GM18505 (cell line): ENCODE results near the gene RWDD1.
A peak's percentile ranks its signal among the peaks of the same experiment; 100 is the strongest.

Source experiments
- ATAC-seq: cut with Tn5 transposase; IDR thresholded peaks from one replicate; pipeline ENCODE4 v1.9.1; 2021; ENCODE audit not compliant: unreplicated experiment
- POLR2A ChIP-seq: IDR thresholded peaks from 4 replicates; pipeline ENCODE4 v1.6.1; 2011; ENCODE audit warnings: borderline replicate concordance; ENCODE audit not compliant: insufficient read depth, insufficient read length; ENCODE audit errors: extremely low read depth

Gene RWDD1, protein sequence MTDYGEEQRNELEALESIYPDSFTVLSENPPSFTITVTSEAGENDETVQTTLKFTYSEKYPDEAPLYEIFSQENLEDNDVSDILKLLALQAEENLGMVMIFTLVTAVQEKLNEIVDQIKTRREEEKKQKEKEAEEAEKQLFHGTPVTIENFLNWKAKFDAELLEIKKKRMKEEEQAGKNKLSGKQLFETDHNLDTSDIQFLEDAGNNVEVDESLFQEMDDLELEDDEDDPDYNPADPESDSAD

DNA sequence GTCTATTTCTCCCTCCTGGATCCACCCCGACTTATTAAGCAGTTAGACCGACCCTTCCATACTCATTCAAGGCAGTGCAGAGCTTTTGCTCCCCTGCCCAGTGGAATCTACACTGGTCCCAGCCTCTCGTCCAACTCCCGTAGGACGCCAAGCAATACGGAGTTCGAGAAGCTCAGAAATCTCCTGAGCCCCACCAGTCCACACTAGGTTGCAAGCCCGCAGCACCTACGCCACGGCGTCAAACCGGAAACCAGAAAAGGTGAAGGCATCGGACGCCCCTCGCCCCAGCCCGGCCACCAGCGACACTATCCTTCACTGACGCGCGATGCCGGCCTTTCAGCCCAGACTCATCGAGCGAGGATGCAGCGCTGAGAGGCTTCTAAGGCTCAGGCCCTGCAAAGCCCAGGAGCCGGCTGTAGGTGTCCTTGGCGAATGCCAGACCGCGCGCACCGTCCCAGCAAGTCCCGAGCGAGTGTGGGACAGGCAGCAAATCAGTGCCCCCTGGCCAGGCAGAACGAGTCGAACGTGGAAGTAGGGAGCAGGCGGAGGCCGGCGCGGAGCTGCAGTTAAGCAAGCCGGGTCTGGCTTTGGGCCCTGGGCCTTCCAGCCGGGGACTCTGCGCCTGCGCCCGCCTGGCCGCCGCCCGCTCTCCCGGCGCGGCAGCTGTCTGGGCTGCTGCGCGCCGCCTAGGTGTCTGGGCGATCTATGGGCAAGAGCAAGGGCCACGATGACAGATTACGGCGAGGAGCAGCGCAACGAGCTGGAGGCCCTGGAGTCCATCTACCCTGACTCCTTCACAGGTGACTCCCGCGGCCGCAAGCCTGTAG is at the start of gene RWDD1:
RWDD1 (plus strand) TSS at position 649 of the 827 bp plus-strand sequence; CDS start at position 728, 79 bp downstream.
- TF ChIP-seq POLR2A = peak; percentile 90
- ATAC-seq = peak; percentile 96

GRCh38 chr6:116522896-116523295 is 48.4 kb upstream of the RWDD1 start:
- TF ChIP-seq POLR2A = no peak
- no peak for ATAC-seq

GRCh38 chr6:116524236-116524635 is 47.1 kb upstream of the RWDD1 start:
- no peak for TF ChIP-seq POLR2A
- ATAC-seq = no peak

GRCh38 chr6:116528133-116528532 is 43.2 kb upstream of the RWDD1 start:
- TF ChIP-seq POLR2A = no peak
- no peak for ATAC-seq

DNA sequence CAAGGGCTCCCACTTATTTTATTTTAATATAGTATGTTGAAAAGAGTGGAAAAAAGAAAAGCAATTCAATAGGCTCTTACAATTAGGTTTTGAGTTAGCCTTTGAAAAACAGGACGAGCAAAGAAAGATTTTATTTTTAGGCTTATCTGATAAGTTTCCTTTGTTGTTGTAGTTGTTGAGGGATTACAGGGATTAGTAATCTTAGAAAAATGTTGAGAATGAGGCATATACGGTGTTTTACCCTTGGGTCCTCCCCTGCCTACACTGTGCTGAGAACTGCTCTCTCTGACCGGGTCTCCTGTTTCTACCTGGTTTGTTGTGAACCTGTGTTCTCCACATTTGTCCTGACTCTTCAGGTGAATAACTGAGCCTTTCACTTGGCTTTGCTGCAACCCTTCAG is 42.5 kb upstream of the RWDD1 start:
- no peak for ATAC-seq
- TF ChIP-seq POLR2A = no peak

DNA sequence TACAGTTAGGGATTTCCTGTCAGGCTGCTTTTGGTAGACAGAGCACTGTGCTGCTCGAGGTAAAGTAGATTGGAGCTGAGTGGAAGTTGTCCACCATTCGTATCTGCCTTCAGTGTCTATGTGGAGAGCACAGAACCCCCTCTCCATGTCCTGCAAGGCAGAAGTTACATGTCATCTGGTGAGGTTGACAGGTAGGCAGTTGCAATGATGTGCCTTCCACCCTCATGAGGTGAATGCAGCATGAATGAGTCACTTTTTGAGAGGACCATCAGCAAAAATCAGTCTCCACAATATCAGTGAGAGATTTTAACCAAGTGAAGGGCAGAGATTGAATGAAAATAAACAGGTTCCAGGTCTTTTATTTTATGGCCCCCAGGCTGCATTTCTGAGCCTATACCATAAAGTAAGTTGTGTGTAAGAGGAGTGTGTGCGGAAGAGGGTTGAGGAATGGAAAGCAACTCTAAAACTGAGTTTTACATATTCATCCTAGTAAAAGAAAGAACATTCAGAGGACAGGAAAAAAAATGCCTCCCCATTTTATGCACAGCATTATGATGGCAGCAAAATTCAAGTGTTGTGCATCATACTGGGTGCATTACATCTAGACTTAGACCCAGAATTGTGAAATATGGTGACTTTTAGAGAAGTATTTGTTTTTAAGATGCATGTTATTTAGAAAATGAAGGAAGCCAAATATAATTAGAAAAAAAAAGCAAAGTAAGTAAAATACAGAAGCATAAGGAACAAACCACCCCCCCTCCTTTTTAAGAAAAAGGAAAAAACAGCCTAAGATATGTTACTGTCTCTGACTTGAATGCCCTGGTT is 41.6 kb upstream of the RWDD1 start:
- ATAC-seq = no peak
- TF ChIP-seq POLR2A = no peak

GRCh38 chr6:116530436-116530835 is 40.9 kb upstream of the RWDD1 start:
- TF ChIP-seq POLR2A = no peak
- ATAC-seq = no peak

DNA sequence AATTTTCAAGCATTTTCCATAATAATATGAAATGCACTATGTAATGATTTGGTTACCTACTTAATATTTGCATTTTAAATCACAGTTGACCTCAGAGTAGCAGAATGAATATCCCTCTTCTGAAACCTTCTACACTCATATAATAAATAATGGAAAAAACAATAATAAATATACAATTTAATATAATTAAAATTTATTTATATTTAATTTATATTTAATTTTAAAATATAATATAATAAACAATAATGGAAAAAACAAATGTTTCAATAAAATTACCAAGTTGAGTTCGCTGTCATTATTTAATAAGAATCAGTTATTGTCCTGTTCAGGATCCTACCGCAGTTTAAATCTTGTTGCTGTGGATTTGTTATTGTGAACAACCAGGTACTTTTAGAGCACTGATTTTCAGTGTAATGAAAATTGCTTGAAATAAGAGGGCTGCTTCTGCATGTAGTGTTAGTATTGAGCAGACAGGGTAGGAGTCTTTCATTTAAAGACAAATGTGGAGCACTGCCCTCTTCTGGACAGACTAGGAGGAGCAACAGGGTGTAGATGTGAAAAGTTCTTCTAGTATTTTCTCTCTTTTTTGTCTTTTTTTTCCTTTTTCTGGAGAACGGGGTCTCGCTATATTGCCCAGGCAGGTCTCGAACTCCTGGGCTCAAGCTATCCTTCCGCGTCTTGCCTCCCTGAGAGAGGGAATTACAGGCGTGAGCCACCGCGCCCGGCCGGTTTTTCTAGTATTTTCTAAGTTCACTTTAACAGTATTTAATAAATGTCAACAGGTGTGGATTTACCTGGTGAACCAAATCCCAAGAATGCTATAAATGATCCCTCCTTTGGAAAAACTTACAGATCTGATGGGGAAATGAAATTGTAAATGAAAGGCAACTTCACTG is 39.4 kb upstream of the RWDD1 start:
- no peak for TF ChIP-seq POLR2A
- ATAC-seq = no peak

DNA sequence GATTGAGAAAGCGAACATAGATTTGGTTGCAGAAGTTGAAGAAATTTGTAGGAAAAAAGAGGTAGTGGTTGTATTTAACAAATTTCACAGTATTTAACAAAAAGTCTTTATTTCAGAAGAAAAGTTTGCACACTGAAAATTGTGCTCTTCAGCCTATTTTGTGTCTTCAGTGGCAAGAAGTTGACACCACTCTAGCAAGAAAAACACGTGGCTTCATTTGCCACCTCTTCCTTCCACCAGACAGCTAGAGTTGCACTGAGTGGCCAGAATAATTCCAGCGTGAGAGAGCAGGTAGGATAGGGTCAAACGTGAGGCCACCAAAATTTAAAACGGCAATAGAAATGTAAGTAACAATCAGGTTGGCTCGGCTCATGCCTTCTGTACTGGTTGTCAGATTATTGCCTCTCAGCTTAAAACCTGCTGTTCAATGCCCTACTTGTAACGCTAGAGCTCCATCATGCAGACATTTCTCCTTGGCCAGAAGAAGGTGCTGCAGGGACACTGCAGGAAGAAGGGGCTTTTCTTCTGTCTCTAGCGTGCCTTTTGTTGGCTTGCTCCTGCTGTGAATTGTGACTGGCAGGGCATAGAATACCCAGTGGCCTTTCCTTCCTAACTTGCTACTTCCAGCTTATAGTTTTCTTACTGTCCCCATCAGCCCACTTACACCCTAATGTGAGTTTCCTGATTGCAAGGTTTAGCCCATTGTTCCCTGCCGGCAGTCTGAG is 37.9 kb upstream of the RWDD1 start:
- no peak for TF ChIP-seq POLR2A

DNA sequence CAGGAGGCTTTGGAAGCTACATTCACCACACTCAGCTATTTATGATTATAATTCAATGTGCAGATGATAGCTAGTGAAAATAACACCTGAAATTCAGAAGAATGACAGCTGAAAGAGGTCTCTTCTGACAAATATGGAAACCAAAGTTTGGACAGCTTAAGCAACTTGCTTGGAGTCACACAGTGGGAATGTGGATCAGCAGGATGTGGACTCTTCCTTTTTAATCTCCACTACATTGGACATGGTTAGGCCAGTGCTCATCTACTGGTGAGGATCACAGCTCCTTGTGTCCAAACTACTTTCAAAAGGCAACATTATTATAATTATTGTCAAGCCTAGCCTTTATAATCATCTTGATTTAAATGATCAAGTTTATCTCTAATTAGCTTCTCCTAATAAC is 36.2 kb upstream of the RWDD1 start:
- TF ChIP-seq POLR2A = no peak
- no peak for ATAC-seq

More for the DNA sequence above, 37.9 kb upstream of the RWDD1 start:
- ATAC-seq = no peak

- no peak for TF ChIP-seq POLR2A
- ATAC-seq = no peak
Observed at GRCh38 chr6:116536216-116536621, 35.1 kb upstream of the RWDD1 start.

DNA sequence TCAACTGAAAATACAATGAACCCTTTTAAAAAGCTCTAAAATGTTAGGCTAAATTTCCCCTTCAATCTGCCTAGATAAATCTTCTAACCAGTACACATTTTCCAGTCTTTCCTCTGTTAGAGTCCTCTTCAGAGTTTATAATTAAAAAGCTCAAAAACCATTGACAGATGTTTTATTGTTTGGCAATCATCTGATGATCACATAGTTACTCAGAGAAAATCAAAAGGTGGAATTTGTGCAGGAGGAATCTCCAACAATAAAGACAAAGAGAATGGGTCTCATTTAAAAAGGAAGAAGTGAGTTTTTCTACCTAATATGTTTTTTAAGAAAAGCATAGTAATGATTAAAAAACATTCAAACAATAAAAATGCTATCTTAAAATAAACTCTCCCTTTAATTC is 28.9 kb upstream of the RWDD1 start:
- no peak for TF ChIP-seq POLR2A
- ATAC-seq = no peak

- no peak for ATAC-seq
- TF ChIP-seq POLR2A = no peak
Observed at GRCh38 chr6:116543149-116543548, 28.2 kb upstream of the RWDD1 start.

- ATAC-seq = no peak
- TF ChIP-seq POLR2A = no peak
Observed at GRCh38 chr6:116545651-116546050, 25.7 kb upstream of the RWDD1 start, which contains the start of gene TRAPPC3L. Gene TRAPPC3L, minus strand, starts transcription at chr6:116545684. Its CDS starts 170 bp downstream, at chr6:116545514.
